Liver (tissue), 9 donors: ENCODE measurements around the gene HERC5. TPM values are rescaled to one million over a fixed set of nuclear protein-coding genes. Genes with fewer than 3 reads are reported as not detected.

Experiments used
- DNase-seq: peaks from one replicate; pipeline ENCODE4 v3.0.0-alpha.2; 2017; ENCODE audit warnings: low spot score
- H3K27ac ChIP-seq, 2 donors: one replicate each; pipeline ENCODE4 v1.7.0; 2013; ENCODE audit warnings: inconsistent platforms in 2 of 2, low read length in 2 of 2, control low read depth in 1 of 2, low read depth in 1 of 2, mild to moderate bottlenecking in 1 of 2
- H3K27me3 ChIP-seq, 4 donors: one replicate each; pipeline versions ENCODE4 v1.6.1 to v1.7.0; 2013; ENCODE audit warnings: low read length in 3 of 4, inconsistent platforms in 1 of 4, mild to moderate bottlenecking in 1 of 4, moderate library complexity in 1 of 4; ENCODE audit not compliant: control insufficient read depth in 4 of 4, insufficient read depth in 4 of 4
- H3K36me3 ChIP-seq, 4 donors: one replicate each; pipeline versions ENCODE4 v1.6.1 to v1.7.0; 2013; ENCODE audit warnings: low read length in 3 of 4, mild to moderate bottlenecking in 3 of 4, low read depth in 1 of 4, moderate library complexity in 1 of 4; ENCODE audit not compliant: control insufficient read depth in 4 of 4, insufficient read depth in 3 of 4
- H3K4me1 ChIP-seq, 4 donors: one replicate each; pipeline versions ENCODE4 v1.6.1 to v1.7.0; 2013; ENCODE audit warnings: low read length in 3 of 4, mild to moderate bottlenecking in 3 of 4, moderate library complexity in 1 of 4; ENCODE audit not compliant: control insufficient read depth in 4 of 4, insufficient read depth in 4 of 4
- H3K4me3 ChIP-seq, 3 donors: one replicate each; pipeline versions ENCODE4 v1.6.1 to v1.7.0; 2013; ENCODE audit warnings: low read length in 3 of 3, control low read depth in 1 of 3, low read depth in 1 of 3, mild to moderate bottlenecking in 1 of 3
- H3K9ac ChIP-seq, 2 donors: one replicate each; pipeline ENCODE4 v1.7.0; 2013; ENCODE audit warnings: low read length in 2 of 2, mild to moderate bottlenecking in 2 of 2, moderate library complexity in 2 of 2, control low read depth in 1 of 2, low read depth in 1 of 2
- H3K9me3 ChIP-seq, 4 donors: one replicate each; pipeline versions ENCODE4 v1.6.1 to v1.7.0; 2013; ENCODE audit warnings: low read length in 3 of 4; ENCODE audit not compliant: control insufficient read depth in 4 of 4
- EGR1 ChIP-seq, 2 donors: IDR thresholded peaks; 2 replicates each; pipeline ENCODE4 v1.6.1; 2016 to 2018; ENCODE audit warnings: antibody characterized with exemption in 2 of 2, low read depth in 2 of 2
- FOXA1 ChIP-seq: IDR thresholded peaks from 2 replicates; pipeline ENCODE4 v1.6.1; 2016; ENCODE audit warnings: antibody characterized with exemption
- FOXA2 ChIP-seq: IDR thresholded peaks from 2 replicates; pipeline ENCODE4 v1.6.1; 2016; ENCODE audit warnings: antibody characterized with exemption
- GABPA ChIP-seq, 2 donors: IDR thresholded peaks in 1 of 2; conservative IDR thresholded peaks in 1 of 2; 2 replicates each; pipeline ENCODE4 v1.6.1; 2016; ENCODE audit warnings: antibody characterized with exemption in 2 of 2, mild to moderate bottlenecking in 1 of 2, moderate library complexity in 1 of 2
- JUND ChIP-seq, 2 donors: IDR thresholded peaks; 2 replicates each; pipeline ENCODE4 v1.6.1; 2016; ENCODE audit warnings: antibody characterized with exemption in 2 of 2
- NR2F2 ChIP-seq: IDR thresholded peaks from 2 replicates; pipeline ENCODE4 v1.6.1; 2016; ENCODE audit warnings: antibody characterized with exemption
- RAD21 ChIP-seq, 2 donors: IDR thresholded peaks; 2 replicates each; pipeline ENCODE4 v1.6.1; 2016; ENCODE audit warnings: antibody characterized with exemption in 2 of 2, mild to moderate bottlenecking in 2 of 2
- REST ChIP-seq: IDR thresholded peaks from 2 replicates; pipeline ENCODE4 v1.6.1; 2016; ENCODE audit warnings: antibody characterized with exemption, mild to moderate bottlenecking
- RXRA ChIP-seq, 2 donors: IDR thresholded peaks; 2 replicates each; pipeline ENCODE4 v1.6.1; 2017 to 2018; ENCODE audit warnings: antibody characterized with exemption in 2 of 2, mild to moderate bottlenecking in 1 of 2
- SP1 ChIP-seq: IDR thresholded peaks from 2 replicates; pipeline ENCODE4 v1.6.1; 2018; ENCODE audit warnings: antibody characterized with exemption, mild to moderate bottlenecking
- YY1 ChIP-seq: IDR thresholded peaks from 2 replicates; pipeline ENCODE4 v1.6.1; 2016; ENCODE audit warnings: antibody characterized with exemption, mild to moderate bottlenecking
- ZBTB33 ChIP-seq: IDR thresholded peaks from 2 replicates; pipeline ENCODE4 v1.6.1; 2016; ENCODE audit warnings: antibody characterized with exemption
- WGBS: extraction: QIAGEN DNeasy Blood & Tissue Kit; methylation state at CpG from one replicate; pipeline ENCODE4 v1.1.7; 2013; 5-methylcytosine and 5-hydroxymethylcytosine counted together
- polyA plus RNA-seq, 2 donors: library from polyadenylated mRNA; stranded (reverse) in 1 of 2; unstranded in 1 of 2; fragments of 200-250 nt in 1 of 2; fragments of >200 nt in 1 of 2; fragmentation: Nextera tagmentation in 1 of 2; extraction: Ambion mirVana in 1 of 2; gene quantifications; one replicate each; pipeline versions ENCODE4 v1.2.1 to v1.2.3, GENCODE V29; 2013 to 2015
- total RNA-seq, 2 donors: library from RNA; depleted of rRNA; stranded (reverse); fragments of >200 nt; gene quantifications; one replicate each; pipeline ENCODE4 v1.2.3, GENCODE V29; 2014
- TF ChIP-seq, protein P1 (sequence below): IDR thresholded peaks from 2 replicates; pipeline ENCODE4 v1.6.1; 2016; ENCODE audit warnings: antibody characterized with exemption
- donor health status: healthy.
- donor health status: healthy.
- donor health status: healthy.
- donor health status: healthy.
- donor health status: healthy.

Gene HERC5
- total and polyA plus RNA-seq, 4 donors = 1.5 to 5.0 (median 2.9) TPM

DNA sequence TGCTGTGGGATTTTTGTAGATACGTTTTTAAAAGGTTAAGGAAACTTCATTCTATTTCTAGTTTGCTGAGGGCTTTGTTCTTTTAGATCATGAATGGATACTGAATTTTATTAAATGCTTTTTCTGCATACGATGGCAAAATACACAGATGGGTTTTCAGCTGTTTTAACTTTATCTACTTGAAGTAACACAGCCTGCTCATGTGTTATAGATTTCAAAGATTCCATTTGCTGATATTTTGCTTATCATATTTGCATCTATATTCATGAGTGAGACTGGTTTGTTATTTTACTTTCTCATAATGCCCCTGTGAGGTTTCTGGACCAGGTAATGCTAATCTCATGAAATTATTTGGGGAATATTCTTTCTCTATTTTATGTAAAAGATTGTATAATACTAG, 34.5 kb upstream of the HERC5 start:
- Histone ChIP-seq H3K9me3 (no peaks in the 10 kb centered on the region), H3K36me3 (no peaks in the 10 kb centered on the region), H3K9ac (no peak overlapping the region), H3K27ac (no peak overlapping the region), H3K4me1 (no peaks in the 10 kb centered on the region), H3K27me3 (no peaks in the 10 kb centered on the region), H3K4me3 (no peak overlapping the region)
- 97% methylated on average over 2 of the region's 2 CpGs for WGBS
- DNase-seq = no peak
- TF ChIP-seq YY1 (no peak), RAD21 (IDR thresholded peaks at IDR 0.05) (no peak), FOXA2 (no peak), SP1 (no peak), FOXA1 (no peak), EGR1 (IDR thresholded peaks at IDR 0.05; ENCODE audit: low read depth in 2 of 2) (no peak), JUND (IDR thresholded peaks at IDR 0.05) (no peak), RXRA (IDR thresholded peaks at IDR 0.05) (no peak), ZBTB33 (no peak), REST (no peak)
- TF ChIP-seq, protein P1, sequence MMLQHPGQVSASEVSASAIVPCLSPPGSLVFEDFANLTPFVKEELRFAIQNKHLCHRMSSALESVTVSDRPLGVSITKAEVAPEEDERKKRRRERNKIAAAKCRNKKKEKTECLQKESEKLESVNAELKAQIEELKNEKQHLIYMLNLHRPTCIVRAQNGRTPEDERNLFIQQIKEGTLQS = no peak

DNA sequence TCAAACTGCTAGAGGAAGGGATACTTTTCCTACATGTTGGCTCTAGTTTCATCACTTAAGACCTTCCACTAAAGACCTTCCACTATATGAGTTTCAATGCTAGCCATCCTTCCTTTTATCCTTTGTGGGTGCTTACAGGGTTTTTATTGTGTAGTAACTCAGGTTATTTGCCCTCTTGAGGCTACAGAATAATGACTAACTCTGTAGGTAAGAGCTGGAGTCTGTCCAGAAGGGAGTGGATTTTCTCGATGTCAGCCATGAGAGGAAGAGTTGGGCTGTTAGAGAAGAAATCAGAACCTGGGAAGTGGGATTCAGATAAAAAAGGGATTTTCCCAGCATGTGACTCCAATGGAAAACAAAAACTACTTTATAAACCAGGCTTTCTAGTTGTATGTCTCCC, 27.5 kb upstream of the HERC5 start:
- no peak overlapping the region for H3K27ac ChIP-seq
- DNase-seq = no peak
- no peak overlapping the region for H3K4me3 ChIP-seq
- 76% methylated on average over 1 of the region's 1 CpG for WGBS
- no peaks in the 10 kb centered on the region for H3K27me3 ChIP-seq
- peaks cover 0 to 10% (median 5%) of the 10 kb centered on the region in 4 donors for H3K36me3 ChIP-seq
- TF ChIP-seq GABPA (IDR thresholded peaks at IDR 0.05 in 1 of 2, conservative IDR thresholded peaks at IDR 0.05 in 1 of 2) (no peak), RAD21 (IDR thresholded peaks at IDR 0.05) (no peak), NR2F2 (no peak), EGR1 (IDR thresholded peaks at IDR 0.05; ENCODE audit: low read depth in 2 of 2) (no peak)
- TF ChIP-seq, protein P1 = no peak
- no peaks in the 10 kb centered on the region for H3K4me1 ChIP-seq
- no peaks in the 10 kb centered on the region for H3K9me3 ChIP-seq
- H3K9ac ChIP-seq = no peak overlapping the region
